GM19023 (cell line): ENCODE data around the gene ANO2.

Experiments used
- ATAC-seq: cut with Tn5 transposase; IDR thresholded peaks from one replicate; pipeline ENCODE4 v1.9.1; 2021; ENCODE audit warnings: mild to moderate bottlenecking, moderate library complexity; ENCODE audit not compliant: unreplicated experiment

The ANO2 gene

GRCh38 chr12:5783289-5783920, 161.7 kb downstream of the ANO2 start:
- no peak for ATAC-seq

GRCh38 chr12:5780536-5780935, 164.5 kb downstream of the ANO2 start:
- no peak for ATAC-seq

- ATAC-seq: no peak
These were observed 165.7 kb downstream of the ANO2 start for GRCh38 chr12:5779401-5779800.

- no peak for ATAC-seq
These were observed 166.2 kb downstream of the ANO2 start for GRCh38 chr12:5778821-5779220.

- ATAC-seq: no peak
These were observed 167.6 kb downstream of the ANO2 start for GRCh38 chr12:5777451-5777850.

GRCh38 chr12:5776091-5776490, 169.0 kb downstream of the ANO2 start:
- ATAC-seq: no peak

- no peak for ATAC-seq
These were observed 171.5 kb downstream of the ANO2 start for GRCh38 chr12:5773550-5773949.

- no peak for ATAC-seq
These were observed 173.3 kb downstream of the ANO2 start for GRCh38 chr12:5771756-5772155.

- no peak for ATAC-seq
These were observed 174.3 kb downstream of the ANO2 start for GRCh38 chr12:5770727-5771126.

- ATAC-seq: no peak
These were observed 176.4 kb downstream of the ANO2 start for GRCh38 chr12:5768581-5769196.

- no peak for ATAC-seq
These were observed 176.9 kb downstream of the ANO2 start for GRCh38 chr12:5768171-5768570.

GRCh38 chr12:5758347-5758746, 186.7 kb downstream of the ANO2 start:
- ATAC-seq: no peak

GRCh38 chr12:5756338-5756842, 188.7 kb downstream of the ANO2 start:
- no peak for ATAC-seq

GRCh38 chr12:5748027-5748426, 197.0 kb downstream of the ANO2 start:
- no peak for ATAC-seq

- ATAC-seq: no peak
These were observed 198.1 kb downstream of the ANO2 start for GRCh38 chr12:5746917-5747316.

GRCh38 chr12:5746036-5746908, 198.8 kb downstream of the ANO2 start:
- no peak for ATAC-seq

- ATAC-seq: no peak
These were observed 199.7 kb downstream of the ANO2 start for GRCh38 chr12:5745251-5745888.

- no peak for ATAC-seq
These were observed 202.8 kb downstream of the ANO2 start for GRCh38 chr12:5742258-5742657.

- no peak for ATAC-seq
These were observed 205.1 kb downstream of the ANO2 start for GRCh38 chr12:5739917-5740316.

GRCh38 chr12:5737778-5738177, 207.3 kb downstream of the ANO2 start:
- no peak for ATAC-seq

GRCh38 chr12:5736527-5736926, 208.5 kb downstream of the ANO2 start:
- ATAC-seq: no peak
